H1 (cell line): ENCODE data around the gene MSANTD2. TPM values are rescaled to one million over a fixed set of nuclear protein-coding genes. Genes with fewer than 3 reads are reported as not detected.

Source experiments
- CTCF ChIA-PET: fragments of 300-600 bp; sonication (Branson Sonifier 250); formaldehyde crosslinking; loops from one replicate; lab custom pipeline; 2021; ENCODE audit not compliant: partially characterized antibody; lab: Charles Lee
- POLR2A ChIA-PET: fragments of 300-600 bp; sonication (Branson Sonifier 250); formaldehyde crosslinking; loops from one replicate; lab custom pipeline; 2021; ENCODE audit warnings: inconsistent platforms; ENCODE audit not compliant: partially characterized antibody; lab: Charles Lee
- DNase-seq, 2 experiments: peaks; one replicate each; pipeline versions ENCODE4 v3.0.0 to v3.0.0-alpha.2; 2010 to 2022; ENCODE audit warnings: low spot score in 2 of 2, low read depth in 1 of 2, mixed read lengths in 1 of 2
- FAIRE-seq: peaks from 2 replicates; lab custom pipeline; 2011; peaks lifted over from hg19 to GRCh38; lab: Jason Lieb, UNC
- H2AFZ ChIP-seq: 2 replicates; pipeline ENCODE4 v1.8.1; 2012; ENCODE audit warnings: low read length, inconsistent platforms
- H2AK5ac ChIP-seq: 2 replicates; pipeline ENCODE4 v1.6.1; 2013; ENCODE audit warnings: low read depth, low read length
- H2BK120ac ChIP-seq: replicated peaks from 2 replicates; pipeline ENCODE3; 2013; ENCODE audit warnings: low read depth, low read length, inconsistent platforms
- H2BK12ac ChIP-seq: 2 replicates; pipeline ENCODE4 v1.6.1; 2013; ENCODE audit warnings: low read depth, low read length
- H2BK15ac ChIP-seq: 2 replicates; pipeline ENCODE4 v1.6.1; 2013; ENCODE audit warnings: low read length
- H2BK20ac ChIP-seq: 2 replicates; pipeline ENCODE4 v1.6.1; 2013; ENCODE audit warnings: low read length
- H2BK5ac ChIP-seq: 2 replicates; pipeline ENCODE4 v1.6.1; 2013; ENCODE audit warnings: low read depth, low read length
- H3K14ac ChIP-seq: 2 replicates; pipeline ENCODE4 v1.6.1; 2013; ENCODE audit warnings: inconsistent platforms; ENCODE audit not compliant: insufficient read length
- H3K18ac ChIP-seq: 2 replicates; pipeline ENCODE4 v1.6.1; 2013; ENCODE audit warnings: low read length; ENCODE audit errors: extremely low read depth
- H3K23ac ChIP-seq: 2 replicates; pipeline ENCODE4 v1.6.1; 2013; ENCODE audit warnings: inconsistent platforms; ENCODE audit not compliant: insufficient read length
- H3K23me2 ChIP-seq: 2 replicates; pipeline ENCODE4 v1.6.1; 2013; ENCODE audit warnings: low read depth, low read length
- H3K27ac ChIP-seq: 2 replicates; pipeline ENCODE4 v1.6.1; 2011; ENCODE audit warnings: low read depth, low read length, inconsistent platforms
- H3K27me3 ChIP-seq, 4 experiments: replicated peaks in 1 of 4; 1 replicate in 1 of 4; 2 replicates in 3 of 4; pipeline versions ENCODE4 v1.6.1 to v1.8.1; 2011 to 2013; ENCODE audit warnings: low read length in 3 of 4, mild to moderate bottlenecking in 3 of 4, inconsistent platforms in 2 of 4, mixed read lengths in 2 of 4, moderate library complexity in 1 of 4; ENCODE audit not compliant: control insufficient read depth in 3 of 4, insufficient read depth in 3 of 4; ENCODE audit errors: extremely low read depth in 1 of 4
- H3K36me3 ChIP-seq, 4 experiments: 2 replicates each; pipeline versions ENCODE4 v1.6.1 to v1.8.1; 2011 to 2013; ENCODE audit warnings: mild to moderate bottlenecking in 4 of 4, low read length in 3 of 4, moderate library complexity in 2 of 4, control low read depth in 1 of 4, inconsistent platforms in 1 of 4; ENCODE audit not compliant: insufficient read depth in 4 of 4, control insufficient read depth in 2 of 4
- H3K4ac ChIP-seq: replicated peaks from 2 replicates; pipeline ENCODE3; 2013; ENCODE audit warnings: low read length, low read depth, mixed read lengths, inconsistent platforms; ENCODE audit not compliant: insufficient read length
- H3K4me1 ChIP-seq, 4 experiments: replicated peaks in 1 of 4; 1 replicate in 1 of 4; 2 replicates in 3 of 4; pipeline versions ENCODE4 v1.6.1 to v1.8.1; 2011 to 2013; ENCODE audit warnings: low read length in 3 of 4, inconsistent platforms in 2 of 4, mixed read lengths in 1 of 4; ENCODE audit not compliant: insufficient read depth in 4 of 4, control insufficient read depth in 3 of 4
- H3K4me2 ChIP-seq, 2 experiments: 2 replicates each; pipeline versions ENCODE4 v1.6.1 to v1.8.1; 2011 to 2013; ENCODE audit warnings: low read depth in 2 of 2, low read length in 2 of 2, control low read depth in 1 of 2, inconsistent platforms in 1 of 2, mild to moderate bottlenecking in 1 of 2; ENCODE audit not compliant: insufficient read depth in 1 of 2
- H3K4me3 ChIP-seq, 4 experiments: fragments of 200-600, 300-600 bp in 1 of 4; sonication (generic), shearing (Covaris generic), sonication (Bioruptor Twin) in 1 of 4; 2 replicates each; pipeline versions ENCODE4 v1.5.1 to v1.8.1; 2011 to 2016; ENCODE audit warnings: low read length in 4 of 4, low read depth in 3 of 4, control low read depth in 2 of 4, inconsistent platforms in 2 of 4, mild to moderate bottlenecking in 2 of 4, mixed read lengths in 1 of 4, moderate library complexity in 1 of 4; ENCODE audit not compliant: insufficient read depth in 2 of 4; ENCODE audit errors: extremely low read depth in 1 of 4
- H3K56ac ChIP-seq: replicated peaks from 2 replicates; pipeline ENCODE3; 2013; ENCODE audit warnings: low read depth, mild to moderate bottlenecking, mixed read lengths, low read length, inconsistent platforms; ENCODE audit not compliant: insufficient read length
- H3K79me1 ChIP-seq: 2 replicates; pipeline ENCODE4 v1.6.1; 2013; ENCODE audit warnings: low read depth, low read length, control low read depth
- H3K79me2 ChIP-seq, 2 experiments: 2 replicates each; pipeline versions ENCODE4 v1.6.1 to v1.8.1; 2012 to 2013; ENCODE audit warnings: low read length in 2 of 2, mild to moderate bottlenecking in 2 of 2, inconsistent platforms in 1 of 2; ENCODE audit not compliant: insufficient read depth in 2 of 2, control insufficient read depth in 1 of 2
- H3K9ac ChIP-seq, 4 experiments: replicated peaks in 1 of 4; 1 replicate in 1 of 4; 2 replicates in 3 of 4; pipeline versions ENCODE4 v1.6.1 to v1.8.1; 2011 to 2013; ENCODE audit warnings: low read depth in 3 of 4, low read length in 3 of 4, control low read depth in 2 of 4, mild to moderate bottlenecking in 2 of 4, moderate library complexity in 2 of 4, inconsistent platforms in 1 of 4; ENCODE audit errors: extremely low read depth in 1 of 4
- H3K9me3 ChIP-seq, 2 experiments: 2 replicates each; pipeline versions ENCODE4 v1.6.1 to v1.8.1; 2012 to 2013; ENCODE audit warnings: mild to moderate bottlenecking in 2 of 2, moderate library complexity in 2 of 2, control low read depth in 1 of 2, inconsistent platforms in 1 of 2, low read depth in 1 of 2, low read length in 1 of 2, mixed read lengths in 1 of 2; ENCODE audit not compliant: insufficient read depth in 2 of 2
- H4K20me1 ChIP-seq, 2 experiments: replicated peaks in 1 of 2; 2 replicates each; pipeline versions ENCODE3 to v1.8.1; 2011 to 2013; ENCODE audit warnings: inconsistent platforms in 2 of 2, low read length in 2 of 2, mild to moderate bottlenecking in 1 of 2; ENCODE audit not compliant: insufficient read depth in 2 of 2, control insufficient read depth in 1 of 2
- H4K5ac ChIP-seq: 2 replicates; pipeline ENCODE4 v1.6.1; 2013; ENCODE audit warnings: low read length, low read depth, mixed read lengths, inconsistent platforms; ENCODE audit not compliant: insufficient read length
- H4K8ac ChIP-seq: 2 replicates; pipeline ENCODE4 v1.8.0; 2013; ENCODE audit warnings: mild to moderate bottlenecking, moderate library complexity, low read length, inconsistent platforms; ENCODE audit not compliant: insufficient read depth; ENCODE audit errors: extremely low read depth
- H4K91ac ChIP-seq: replicated peaks from 2 replicates; pipeline ENCODE3; 2013; ENCODE audit warnings: low read length, mixed read lengths, inconsistent platforms; ENCODE audit not compliant: insufficient read length
- KDM4A ChIP-seq: IDR thresholded peaks from one replicate; pipeline ENCODE4 v1.7.1; 2012; ENCODE audit warnings: low read depth, mild to moderate bottlenecking, moderate library complexity, low read length, inconsistent platforms; ENCODE audit not compliant: severe bottlenecking
- RNF2 ChIP-seq: fragments of 200-900, 300-1000 bp; sonication (generic); IDR thresholded peaks from 2 replicates; pipeline ENCODE4 v1.7.1; 2016; ENCODE audit warnings: borderline replicate concordance, low read depth, mild to moderate bottlenecking, antibody characterized with exemption, low read length; ENCODE audit not compliant: poor library complexity, severe bottlenecking; ENCODE audit errors: missing control alignments
- SIN3A ChIP-seq, 2 experiments: IDR thresholded peaks in 1 of 2; conservative IDR thresholded peaks in 1 of 2; 2 replicates each; pipeline ENCODE4 v1.6.1; 2011 to 2012; ENCODE audit warnings: low read length in 2 of 2, improper control_type of control experiment in 1 of 2, low read depth in 1 of 2, mild to moderate bottlenecking in 1 of 2
- SIX5 ChIP-seq: IDR thresholded peaks from 2 replicates; pipeline ENCODE4 v1.6.1; 2011; ENCODE audit warnings: mild to moderate bottlenecking, low read depth, low read length
- WGBS, 2 experiments: shearing (Covaris generic) in 1 of 2; methylation state at CpG; one replicate each; pipeline versions ENCODE4 v1.1.6 to v1.1.7; 2013 to 2015; ENCODE audit warnings: low lambda C conversion rate in 2 of 2, mixed read lengths in 2 of 2, inconsistent platforms in 1 of 2, low coverage in 1 of 2, missing lambda C conversion rate in 1 of 2; ENCODE audit not compliant: insufficient replicate concordance in 2 of 2, insufficient coverage in 1 of 2, insufficient read length in 1 of 2; ENCODE audit errors: extremely low coverage in 1 of 2, missing lambda C conversion rate in 1 of 2; 5-methylcytosine and 5-hydroxymethylcytosine counted together
- polyA plus RNA-seq, 7 experiments: library from polyadenylated mRNA; depleted of rRNA in 3 of 7; stranded (reverse) in 5 of 7; unstranded in 2 of 7; fragments of >200 nt in 5 of 7; fragments of 200-250 nt in 2 of 7; gene quantifications; 1 replicate in 5 of 7; 2 replicates in 1 of 7; 4 replicates in 1 of 7; pipeline versions ENCODE4 v1.2.1 to v1.2.3, GENCODE V29; 2011 to 2013; ENCODE audit warnings: missing spikeins in 2 of 7, mixed read lengths in 2 of 7
- total RNA-seq: library from RNA; stranded (reverse); fragmentation: NEBNext Ultra II Directional; extraction: Animal tissue kit (Norgen Biotek cat#: 25700); gene quantifications from 2 replicates; pipeline ENCODE4 v1.2.1, GENCODE V29; 2021
- TF ChIP-seq, protein P1 (sequence below): IDR thresholded peaks from 2 replicates; pipeline ENCODE4 v1.6.1; 2012; ENCODE audit warnings: inconsistent platforms
- TF ChIP-seq, protein P2 (sequence below): IDR thresholded peaks from 2 replicates; pipeline ENCODE4 v1.6.1; 2012; ENCODE audit warnings: low read length, inconsistent platforms

MSANTD2 gene
- total and polyA plus RNA-seq, 2 of the 8 experiments (the other 6 are each of a cell fraction or from before 2014, with no cell fraction given): 8.2 to 15.9 TPM

DNA sequence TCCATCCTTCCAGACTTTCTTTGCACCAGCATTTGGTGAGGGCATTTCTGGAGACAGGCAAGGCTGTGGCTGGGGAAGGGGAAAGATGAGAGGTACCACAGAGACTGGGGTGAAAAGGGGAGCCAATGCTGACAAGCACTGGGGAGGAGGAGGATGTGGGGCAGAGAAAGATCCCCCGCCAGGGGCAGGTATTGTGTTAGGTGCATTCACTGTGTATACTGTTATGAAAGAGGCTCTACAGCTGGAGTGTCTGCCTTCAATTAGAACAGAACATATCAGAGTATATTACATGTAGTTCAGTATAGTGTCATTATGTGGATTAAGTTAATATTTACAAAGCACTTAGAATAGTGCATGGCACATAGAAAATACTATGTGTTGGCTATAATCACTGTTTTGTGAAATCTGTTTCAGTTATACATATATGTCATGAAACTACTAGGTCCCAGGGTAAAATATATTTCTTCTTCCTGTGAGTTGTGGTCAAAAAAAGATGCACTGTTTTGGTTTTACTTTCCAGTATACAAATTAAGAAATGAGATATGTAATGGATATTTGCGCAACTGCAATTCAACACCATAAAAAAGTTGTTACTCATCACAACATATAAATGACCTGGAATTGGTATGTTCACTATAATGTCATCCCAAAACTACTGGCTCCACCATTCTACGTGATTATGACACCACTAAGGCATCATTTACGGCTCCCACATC, 8.4 kb downstream of the MSANTD2 start:
- TF ChIP-seq SIX5: no peak
- TF ChIP-seq SIN3A (conservative IDR thresholded peaks at IDR 0.05 in 1 of 2, IDR thresholded peaks at IDR 0.05 in 1 of 2; ENCODE audit: low read depth in 1 of 2, low read length in 2 of 2): no peak
- TF ChIP-seq, protein P1, sequence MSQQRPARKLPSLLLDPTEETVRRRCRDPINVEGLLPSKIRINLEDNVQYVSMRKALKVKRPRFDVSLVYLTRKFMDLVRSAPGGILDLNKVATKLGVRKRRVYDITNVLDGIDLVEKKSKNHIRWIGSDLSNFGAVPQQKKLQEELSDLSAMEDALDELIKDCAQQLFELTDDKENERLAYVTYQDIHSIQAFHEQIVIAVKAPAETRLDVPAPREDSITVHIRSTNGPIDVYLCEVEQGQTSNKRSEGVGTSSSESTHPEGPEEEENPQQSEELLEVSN: no peak
- TF ChIP-seq, protein P2, sequence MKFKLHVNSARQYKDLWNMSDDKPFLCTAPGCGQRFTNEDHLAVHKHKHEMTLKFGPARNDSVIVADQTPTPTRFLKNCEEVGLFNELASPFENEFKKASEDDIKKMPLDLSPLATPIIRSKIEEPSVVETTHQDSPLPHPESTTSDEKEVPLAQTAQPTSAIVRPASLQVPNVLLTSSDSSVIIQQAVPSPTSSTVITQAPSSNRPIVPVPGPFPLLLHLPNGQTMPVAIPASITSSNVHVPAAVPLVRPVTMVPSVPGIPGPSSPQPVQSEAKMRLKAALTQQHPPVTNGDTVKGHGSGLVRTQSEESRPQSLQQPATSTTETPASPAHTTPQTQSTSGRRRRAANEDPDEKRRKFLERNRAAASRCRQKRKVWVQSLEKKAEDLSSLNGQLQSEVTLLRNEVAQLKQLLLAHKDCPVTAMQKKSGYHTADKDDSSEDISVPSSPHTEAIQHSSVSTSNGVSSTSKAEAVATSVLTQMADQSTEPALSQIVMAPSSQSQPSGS: no peak
- no peak for TF ChIP-seq KDM4A
- no peak for TF ChIP-seq RNF2
- Histone ChIP-seq H3K4me3 (0 out of 8 replicates have a peak overlapping the region, but pooled peaks of 1 of the 4 experiments have one; percentile 44), H3K4me1 (peaks cover 3 to 26% (median 7%) of the 10 kb centered on the region in 4 experiments; a peak in 6 of 7 replicates), H3K27me3 (no peaks in the 10 kb centered on the region), H3K27ac (no peak overlapping the region), H2BK20ac (no peak overlapping the region), H3K18ac (no peak overlapping the region), H3K4ac (no peak overlapping the region), H3K23ac (no peak overlapping the region), H3K79me2 (peaks cover 26 to 100% of the 10 kb centered on the region in 2 experiments), H2BK15ac (no peak overlapping the region), H2AK5ac (no peak overlapping the region), H4K20me1 (peaks cover 11 to 27% of the 10 kb centered on the region in 2 experiments), H3K36me3 (no peaks in the 10 kb centered on the region), H4K91ac (no peak overlapping the region), H3K23me2 (no peaks in the 10 kb centered on the region), H2BK12ac (no peak overlapping the region), H2AFZ (no peak overlapping the region), H3K9me3 (no peaks in the 10 kb centered on the region), H3K56ac (no peak overlapping the region), H3K14ac (no peak overlapping the region), H3K9ac (no peak overlapping the region; a peak in 1 of 7 replicates), H2BK120ac (no peak overlapping the region), H3K4me2 (peak overlapping the region in 1 of 2 experiments; percentile 52; a peak in 1 of 4 replicates), H2BK5ac (no peak overlapping the region), H3K79me1 (peaks cover 5% of the 10 kb centered on the region), H4K8ac (no peak overlapping the region), H4K5ac (no peak overlapping the region)
- DNase-seq (no peak), FAIRE-seq (no peak)
- WGBS, 2 experiments: 90% methylated on average over 4 of the region's 4 CpGs; no CpG with 5 or more reads in 1 of the 2 experiments
- POLR2A ChIA-PET: interaction anchor here (0.8 to 4.5 kb wide), 6 partner anchors 8 to 46 kb away, joined by 3 to 23 read pairs (median 4); partner anchors contain the start of gene MSANTD2
- CTCF ChIA-PET: interaction anchor here (0.8 to 7.4 kb wide), 8 partner anchors 9 to 122 kb away, joined by 3 to 111 read pairs (median 11); partner anchors contain the start of genes ESAM and ROBO3
